T-helper 17 cell (primary cell): ENCODE results near the gene HS3ST5. TPM values are rescaled to one million over a fixed set of nuclear protein-coding genes. Genes with fewer than 3 reads are reported as not detected.
"Not testable (repeated sequence)": the region's sequence is repeated elsewhere in the genome, so short reads cannot be mapped to it uniquely, and the experiment has no call there.

Source experiments
- ATAC-seq: fragments of 150-1000 bp; cut with Tn5 transposase; 2 replicates; pipeline ENCODE4 v1.10.0; 2021; ENCODE audit warnings: mild to moderate bottlenecking, moderate library complexity
- DNase-seq, 3 donors: peaks; one replicate each; pipeline versions ENCODE4 v3.0.0 to v3.0.0-alpha.2; 2020 to 2021
- H3K9me3 ChIP-seq: one replicate; pipeline ENCODE4 v1.7.0; 2013; ENCODE audit warnings: low read length, mild to moderate bottlenecking; ENCODE audit not compliant: control insufficient read depth, poor library complexity, severe bottlenecking
- H3K27ac Mint-ChIP-seq: one replicate; pipeline ENCODE4 v1.8.0; 2022; ENCODE audit warnings: mild to moderate bottlenecking, moderate library complexity, mixed read lengths
- H3K27me3 Mint-ChIP-seq: one replicate; pipeline ENCODE4 v1.8.0; 2022; ENCODE audit warnings: mixed read lengths
- H3K36me3 Mint-ChIP-seq: one replicate; pipeline ENCODE4 v1.8.0; 2022; ENCODE audit warnings: low read depth, mixed read lengths
- H3K4me1 Mint-ChIP-seq: one replicate; pipeline ENCODE4 v1.8.0; 2022; ENCODE audit warnings: mild to moderate bottlenecking, mixed read lengths
- H3K4me3 Mint-ChIP-seq: one replicate; pipeline ENCODE4 v1.8.0; 2022; ENCODE audit warnings: mild to moderate bottlenecking, moderate library complexity, mixed read lengths
- total RNA-seq, 4 donors: library from RNA in 2 of 4; stranded (reverse) in 2 of 4; gene quantifications; one replicate each; pipeline ENCODE4 v1.2.3 and lab custom pipeline; 2022 to 2026

HS3ST5 gene
- total RNA-seq, 2 donors from 2014 or later = not detected

DNA sequence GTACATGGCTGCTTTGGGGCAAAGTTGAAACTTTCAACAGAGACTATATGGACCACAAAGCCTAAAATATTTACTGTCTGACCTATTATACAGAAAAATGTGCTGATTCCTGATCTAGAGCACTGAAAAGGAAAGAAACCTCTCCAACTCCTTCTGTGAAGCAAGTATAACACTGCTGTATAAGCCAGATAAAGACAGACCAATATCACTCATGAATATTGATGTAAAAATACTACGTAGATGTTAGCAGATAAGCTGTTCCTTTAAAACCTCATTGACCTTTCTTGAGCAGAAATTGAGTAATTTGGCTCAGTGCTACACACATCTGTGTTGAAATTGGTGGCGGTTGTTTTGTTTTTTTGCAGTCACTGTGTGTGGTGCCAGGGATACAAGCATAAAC lies 302.0 kb downstream of the HS3ST5 start:
- no peak for ATAC-seq
- Mint-ChIP-seq H3K4me1 (no peaks in the 10 kb centered on the region), H3K4me3 (no peak overlapping the region), H3K36me3 (no peaks in the 10 kb centered on the region), H3K27me3 (peaks cover 8% of the 10 kb centered on the region), H3K27ac (no peak overlapping the region)
- no peaks in the 10 kb centered on the region for H3K9me3 ChIP-seq
- no peak for DNase-seq

DNA sequence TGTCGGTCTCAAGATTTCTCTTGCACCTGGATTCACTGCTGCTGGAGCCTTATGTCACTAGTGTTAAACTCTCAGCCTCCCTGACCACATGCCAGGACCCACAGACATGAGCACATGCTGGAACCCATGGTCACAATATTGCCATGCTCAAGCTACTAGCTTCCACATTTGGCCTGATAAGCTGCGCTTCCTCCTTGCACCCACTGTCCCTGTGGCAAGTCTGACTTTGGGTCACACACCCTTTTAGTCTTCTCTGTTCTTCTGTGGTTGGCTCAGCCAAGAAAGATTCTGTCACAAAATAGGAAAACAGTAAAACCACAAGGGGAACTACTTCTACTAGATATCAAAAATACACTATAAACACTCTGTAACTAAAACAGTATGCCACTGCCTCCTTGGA lies 303.0 kb downstream of the HS3ST5 start:
- no peak for ATAC-seq
- no peaks in the 10 kb centered on the region for H3K36me3 Mint-ChIP-seq

DNA sequence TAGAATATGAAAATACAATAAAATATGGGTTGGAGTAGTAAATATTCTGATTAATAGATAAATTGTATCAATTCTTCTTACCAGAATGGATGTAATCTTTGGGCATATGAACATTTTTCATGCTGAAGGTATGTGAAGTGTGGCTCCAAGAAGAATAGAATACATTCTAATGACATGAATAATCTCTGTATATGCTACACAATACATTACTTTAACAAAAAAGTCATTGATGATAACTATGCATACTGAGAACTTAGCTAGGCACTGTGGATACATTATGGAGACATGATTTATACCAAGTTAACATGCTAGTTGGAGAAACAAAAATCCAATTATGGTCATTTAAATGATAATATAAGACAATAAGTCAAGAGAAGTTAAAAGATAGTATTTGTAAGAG lies 309.2 kb downstream of the HS3ST5 start:
- no peak for ATAC-seq
- peaks cover 6% of the 10 kb centered on the region for H3K4me1 Mint-ChIP-seq

More for the DNA sequence above, 303.0 kb downstream of the HS3ST5 start:
- no peaks in the 10 kb centered on the region for H3K27me3 Mint-ChIP-seq
- peaks cover under 1% of the 10 kb centered on the region for H3K4me1 Mint-ChIP-seq
- DNase-seq = no peak
- H3K27ac Mint-ChIP-seq = no peak overlapping the region
- H3K9me3 ChIP-seq = no peaks in the 10 kb centered on the region
- no peak overlapping the region for H3K4me3 Mint-ChIP-seq

DNA sequence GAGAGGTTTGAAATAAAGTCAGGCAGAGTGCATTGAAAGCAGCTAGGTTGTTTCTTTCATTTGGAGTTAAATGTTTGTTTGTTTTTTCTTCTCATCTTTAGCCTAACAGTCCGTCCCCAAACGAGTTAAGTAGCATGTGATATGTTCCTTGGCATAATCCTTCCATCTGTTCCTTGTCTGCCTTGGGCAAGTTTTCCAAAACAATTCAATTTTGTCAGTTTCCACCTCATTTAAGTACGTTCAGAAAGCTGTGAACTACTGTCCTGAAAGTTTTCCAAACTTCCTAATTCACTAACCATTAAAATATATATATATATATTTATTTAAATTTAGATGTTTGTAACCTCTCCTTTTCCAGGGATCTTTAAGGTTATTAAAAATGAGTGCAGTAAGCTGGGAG lies 310.1 kb downstream of the HS3ST5 start:
- no peak for ATAC-seq
- Mint-ChIP-seq H3K27me3 (no peaks in the 10 kb centered on the region), H3K36me3 (no peaks in the 10 kb centered on the region), H3K4me1 (peaks cover 6% of the 10 kb centered on the region), H3K27ac (no peak overlapping the region), H3K4me3 (no peak overlapping the region)
- DNase-seq = no peak
- H3K9me3 ChIP-seq = no peaks in the 10 kb centered on the region

More for the DNA sequence above, 309.2 kb downstream of the HS3ST5 start:
- no peak for DNase-seq
- Mint-ChIP-seq H3K27me3 (no peaks in the 10 kb centered on the region), H3K36me3 (no peaks in the 10 kb centered on the region), H3K4me3 (no peak overlapping the region), H3K27ac (no peak overlapping the region)
- H3K9me3 ChIP-seq = no peaks in the 10 kb centered on the region

DNA sequence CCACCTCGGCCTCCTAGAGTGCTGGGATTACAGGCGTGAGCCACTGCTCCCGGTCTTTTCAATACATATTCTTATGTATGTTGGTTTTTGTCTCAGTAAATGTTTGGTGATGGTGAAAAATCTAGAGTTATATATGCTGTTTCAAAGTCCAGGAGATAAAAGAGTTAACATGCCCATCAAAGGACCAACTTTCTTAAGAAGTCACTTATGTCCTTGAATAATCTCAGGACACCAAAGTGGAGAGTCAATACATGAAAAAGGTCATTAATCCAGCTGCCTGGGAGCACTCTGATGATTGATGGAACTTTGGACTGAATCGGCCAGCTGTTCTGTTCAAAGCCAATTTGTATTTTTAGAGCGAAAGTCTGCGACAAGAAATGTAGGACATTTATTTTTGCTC lies 312.1 kb downstream of the HS3ST5 start:
- H3K4me1 Mint-ChIP-seq = peaks cover 6% of the 10 kb centered on the region
- DNase-seq = no peak
- H3K36me3 Mint-ChIP-seq = no peaks in the 10 kb centered on the region
- H3K27ac Mint-ChIP-seq = no peak overlapping the region
- H3K9me3 ChIP-seq = no peaks in the 10 kb centered on the region
- no peaks in the 10 kb centered on the region for H3K27me3 Mint-ChIP-seq
- H3K4me3 Mint-ChIP-seq = no peak overlapping the region
- ATAC-seq = no peak

DNA sequence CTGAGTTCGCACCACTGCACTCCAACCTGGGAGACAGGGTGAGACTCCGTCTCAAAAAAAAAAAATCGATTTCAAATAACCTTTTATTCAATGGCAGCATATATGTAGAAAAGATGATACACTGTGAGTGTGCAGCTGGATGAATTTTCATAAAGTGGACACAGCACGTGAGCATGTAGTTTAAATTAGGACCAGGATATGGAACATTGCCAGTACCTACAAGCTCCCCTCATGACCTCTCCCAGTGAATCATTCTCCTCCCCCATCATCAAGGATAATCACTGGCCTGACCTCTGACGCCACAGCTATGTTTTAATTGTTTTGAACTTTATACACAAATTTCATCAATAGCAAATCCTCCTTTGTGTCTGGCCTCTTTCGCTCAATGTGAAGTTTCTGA lies 318.1 kb downstream of the HS3ST5 start:
- H3K9me3 ChIP-seq = no peaks in the 10 kb centered on the region
- no peaks in the 10 kb centered on the region for H3K27me3 Mint-ChIP-seq

DNA sequence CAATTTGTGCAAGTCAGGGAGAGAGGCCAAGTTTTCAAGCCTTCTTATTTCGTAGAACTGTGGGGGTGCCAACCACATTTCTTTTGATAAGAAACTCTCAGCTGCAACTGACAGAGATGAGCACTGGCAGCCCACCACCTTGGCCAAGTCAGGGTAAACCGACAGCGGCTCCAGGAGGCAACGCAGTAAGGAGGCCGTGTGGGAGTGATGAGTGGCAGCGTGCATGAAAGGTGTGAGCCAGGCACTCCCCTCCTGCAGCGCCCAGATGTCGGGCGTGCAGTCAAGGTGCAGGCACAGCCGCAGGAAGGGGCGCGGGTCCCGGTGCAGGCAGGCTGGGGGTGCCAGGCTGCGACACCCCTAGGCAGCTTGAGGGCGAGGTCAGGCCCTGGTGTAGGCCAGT lies 322.6 kb downstream of the HS3ST5 start:
- no peaks in the 10 kb centered on the region for H3K27me3 Mint-ChIP-seq
- no peaks in the 10 kb centered on the region for H3K36me3 Mint-ChIP-seq
- H3K27ac Mint-ChIP-seq = no peak overlapping the region
- DNase-seq (no peak), ATAC-seq (no peak)
- H3K9me3 ChIP-seq = no peaks in the 10 kb centered on the region
- no peaks in the 10 kb centered on the region for H3K4me1 Mint-ChIP-seq
- H3K4me3 Mint-ChIP-seq = no peak overlapping the region

More for the DNA sequence above, 318.1 kb downstream of the HS3ST5 start:
- no peak for DNase-seq
- Mint-ChIP-seq H3K27ac (no peak overlapping the region), H3K4me3 (no peak overlapping the region), H3K36me3 (no peaks in the 10 kb centered on the region), H3K4me1 (no peaks in the 10 kb centered on the region)
- no peak for ATAC-seq

DNA sequence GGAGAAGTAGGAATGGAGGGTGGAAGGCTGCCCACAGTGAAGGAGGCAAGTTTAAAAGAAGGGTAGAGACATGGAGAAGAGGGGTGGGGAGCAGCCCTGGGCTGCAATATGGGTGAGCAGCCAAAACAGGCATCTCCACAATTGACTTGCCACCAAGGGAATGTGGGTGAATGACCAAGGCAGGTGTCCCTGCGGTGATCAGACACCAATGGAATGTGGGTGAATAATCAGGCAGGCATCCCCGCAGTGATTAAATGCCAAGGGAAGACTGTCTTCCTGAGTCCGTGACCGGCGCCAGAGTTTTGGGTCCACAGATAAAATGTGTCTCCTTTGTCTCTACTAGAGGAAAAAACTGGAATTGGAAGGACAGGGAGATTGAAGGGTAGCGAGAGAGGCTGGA lies 325.7 kb downstream of the HS3ST5 start:
- not testable (repeated sequence) for DNase-seq, ATAC-seq, H3K27me3 Mint-ChIP-seq, H3K4me1 Mint-ChIP-seq, H3K36me3 Mint-ChIP-seq, H3K27ac Mint-ChIP-seq, H3K9me3 ChIP-seq, H3K4me3 Mint-ChIP-seq

DNA sequence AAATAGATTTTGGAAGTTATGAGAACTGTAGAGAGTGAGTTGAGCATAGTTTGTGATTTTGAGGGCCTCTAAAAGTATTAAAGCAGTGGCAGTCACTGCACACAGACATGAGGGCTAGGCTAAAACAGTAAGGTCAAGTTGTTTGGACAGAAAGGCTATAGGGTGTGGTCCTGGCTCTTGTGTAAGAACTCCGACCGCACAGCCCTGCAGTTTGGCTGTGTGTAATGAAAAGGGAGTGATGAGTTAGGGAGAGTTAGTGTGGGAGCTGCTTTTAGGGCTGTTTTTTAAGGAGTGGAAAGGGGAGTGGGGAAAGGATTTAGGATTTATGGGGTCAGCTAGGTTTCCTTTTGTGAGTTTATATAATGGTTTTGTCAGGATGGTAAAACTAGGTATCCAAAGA lies 328.7 kb downstream of the HS3ST5 start:
- not testable (repeated sequence) for H3K36me3 Mint-ChIP-seq, H3K9me3 ChIP-seq, ATAC-seq, H3K4me1 Mint-ChIP-seq, H3K27me3 Mint-ChIP-seq, H3K27ac Mint-ChIP-seq, H3K4me3 Mint-ChIP-seq, DNase-seq

DNA sequence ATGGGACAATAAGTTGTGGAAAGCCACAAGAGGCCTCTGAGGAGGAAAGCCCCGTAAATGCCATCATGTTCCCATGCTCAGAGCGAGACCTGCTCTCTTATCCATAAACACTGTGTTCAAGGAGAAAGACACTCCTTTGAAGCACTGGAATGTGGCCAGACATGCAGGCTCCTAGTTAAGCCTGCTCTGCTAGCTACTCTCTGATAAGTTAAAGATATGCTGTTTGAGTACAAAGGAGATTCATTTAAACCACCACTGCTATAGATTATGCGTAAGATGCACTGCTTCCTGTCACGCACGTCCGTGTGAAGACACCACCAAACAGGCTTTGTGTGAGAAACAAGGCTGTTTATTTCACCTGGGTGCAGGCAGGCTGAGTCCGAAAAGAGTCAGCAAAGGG lies 331.3 kb downstream of the HS3ST5 start:
- peak overlapping the region; percentile 5 for H3K4me3 Mint-ChIP-seq
- ATAC-seq = peak; percentile 67
- H3K36me3 Mint-ChIP-seq, H3K27ac Mint-ChIP-seq, DNase-seq, H3K27me3 Mint-ChIP-seq, H3K9me3 ChIP-seq: not testable (repeated sequence)
- peaks cover 17% of the 10 kb centered on the region for H3K4me1 Mint-ChIP-seq

DNA sequence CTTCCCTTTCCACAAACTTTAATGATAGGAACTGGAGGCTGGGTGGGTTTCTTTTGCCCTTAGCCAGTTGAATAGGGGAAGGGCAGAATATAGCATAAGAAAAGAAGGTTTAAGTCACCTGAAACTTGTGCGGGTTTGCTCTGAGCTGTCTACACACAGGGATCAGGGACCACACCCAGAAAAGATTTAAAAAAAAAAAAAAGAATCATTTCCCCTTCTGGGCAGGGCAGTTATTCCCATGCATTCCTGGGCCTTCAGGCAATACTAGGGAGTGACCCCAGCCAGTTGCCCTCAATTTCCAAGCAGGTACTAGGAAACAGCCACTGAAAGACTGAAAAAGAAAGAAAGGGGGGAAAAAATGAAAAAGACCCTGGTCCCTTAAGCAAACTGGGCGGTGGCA lies 332.3 kb downstream of the HS3ST5 start:
- DNase-seq = no peak
- Mint-ChIP-seq H3K4me1 (peaks cover 17% of the 10 kb centered on the region), H3K27ac (no peak overlapping the region), H3K4me3 (no peak overlapping the region), H3K27me3 (no peaks in the 10 kb centered on the region), H3K36me3 (no peaks in the 10 kb centered on the region)
- peaks cover 3% of the 10 kb centered on the region for H3K9me3 ChIP-seq
- no peak for ATAC-seq

DNA sequence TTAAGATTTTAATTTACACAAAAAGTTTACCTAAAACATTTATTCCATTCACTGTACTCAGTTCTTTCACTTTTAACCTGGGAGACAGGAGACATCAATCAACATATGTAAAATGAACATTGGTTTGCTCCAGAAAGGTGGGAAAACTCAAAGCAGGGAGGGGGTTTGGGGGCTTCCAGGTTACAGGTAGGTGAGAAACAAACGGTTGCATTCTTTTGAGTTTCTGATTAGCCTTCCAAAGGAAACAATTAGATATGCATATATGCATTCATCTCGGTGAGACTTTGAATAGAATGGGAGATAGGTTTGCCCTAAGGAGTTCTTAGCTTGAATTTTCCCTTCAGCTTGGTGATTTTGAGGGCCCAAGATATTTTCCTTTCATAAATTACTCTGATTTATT lies 333.6 kb downstream of the HS3ST5 start:
- no peaks in the 10 kb centered on the region for H3K27me3 Mint-ChIP-seq
- peaks cover 3% of the 10 kb centered on the region for H3K9me3 ChIP-seq
- no peaks in the 10 kb centered on the region for H3K36me3 Mint-ChIP-seq
- no peak overlapping the region for H3K27ac Mint-ChIP-seq
- H3K4me1 Mint-ChIP-seq = peaks cover 17% of the 10 kb centered on the region
- no peak overlapping the region for H3K4me3 Mint-ChIP-seq
- ATAC-seq (no peak), DNase-seq (no peak)

DNA sequence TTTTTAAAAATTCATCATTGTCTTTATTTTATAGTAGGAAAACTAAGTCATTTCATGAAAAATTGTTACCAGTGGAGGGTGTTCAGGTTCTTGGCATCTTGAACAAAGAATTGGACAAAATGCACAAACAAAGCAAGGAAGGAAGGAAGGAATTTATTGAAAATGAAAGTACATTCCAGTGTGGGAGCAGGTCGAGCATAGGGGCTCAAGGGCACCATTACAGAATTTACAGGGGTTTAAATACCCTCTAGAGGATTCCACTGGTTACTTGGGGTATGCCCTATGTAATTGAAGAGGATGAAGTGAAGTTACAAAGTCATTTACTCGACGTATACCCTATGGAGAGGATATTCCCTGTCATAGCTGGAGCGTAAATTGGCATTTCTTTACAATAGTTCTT lies 334.5 kb downstream of the HS3ST5 start:
- peaks cover 3% of the 10 kb centered on the region for H3K9me3 ChIP-seq
- Mint-ChIP-seq H3K4me3 (no peak overlapping the region), H3K4me1 (peaks cover 17% of the 10 kb centered on the region), H3K27ac (no peak overlapping the region), H3K27me3 (no peaks in the 10 kb centered on the region), H3K36me3 (no peaks in the 10 kb centered on the region)
- ATAC-seq (no peak), DNase-seq (no peak)

DNA sequence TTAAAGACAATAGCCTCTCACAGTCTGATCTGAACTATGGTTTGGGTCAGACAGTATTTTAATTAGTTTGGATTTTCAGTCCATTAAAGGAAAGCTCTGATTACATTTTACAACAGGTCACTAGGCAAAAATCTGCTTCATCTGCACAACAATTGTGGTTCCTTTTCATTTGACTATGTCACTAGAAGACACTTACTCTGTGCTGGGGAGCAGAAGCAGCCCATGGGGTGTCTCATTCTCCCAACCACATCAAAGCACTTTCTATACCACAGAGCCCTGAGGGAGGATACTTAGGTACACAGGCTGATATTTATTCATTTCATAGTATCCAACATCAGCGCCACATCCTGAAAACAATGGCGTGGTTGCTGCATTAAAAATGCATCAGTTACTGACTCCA lies 335.3 kb downstream of the HS3ST5 start:
- ATAC-seq (peak; percentile 97), DNase-seq (no peak)
- H3K4me3 Mint-ChIP-seq = peak overlapping the region; percentile 47
- peak overlapping the region; percentile 19 for H3K27ac Mint-ChIP-seq
- peaks cover 17% of the 10 kb centered on the region for H3K4me1 Mint-ChIP-seq
- no peaks in the 10 kb centered on the region for H3K36me3 Mint-ChIP-seq
- peaks cover 4% of the 10 kb centered on the region for H3K27me3 Mint-ChIP-seq
- peaks cover 3% of the 10 kb centered on the region for H3K9me3 ChIP-seq
